DOHH2 (cell line): ENCODE measurements around the gene ZBTB38.

Source experiments
- H3F3A ChIP-seq: fragments of 200-600 bp; sonication (generic), shearing (Covaris generic); 2 replicates; pipeline ENCODE4 v1.6.0; 2016; ENCODE audit warnings: antibody characterized with exemption, mild to moderate bottlenecking; ENCODE audit not compliant: control insufficient read depth, insufficient read depth
- H3K27ac ChIP-seq: fragments of 200-600 bp; sonication (generic); 2 replicates; pipeline ENCODE4 v1.5.1; 2014; ENCODE audit warnings: low read depth, mild to moderate bottlenecking, low read length, moderate library complexity
- H3K27me3 ChIP-seq: fragments of 200-600 bp; sonication (generic); 2 replicates; pipeline ENCODE4 v1.6.1; 2014; ENCODE audit warnings: mild to moderate bottlenecking, low read length, mixed read lengths; ENCODE audit not compliant: control insufficient read depth
- H3K36me3 ChIP-seq: fragments of 200-600 bp; sonication (generic); 2 replicates; pipeline ENCODE4 v1.6.1; 2014; ENCODE audit warnings: mild to moderate bottlenecking, low read length, moderate library complexity, mixed read lengths; ENCODE audit not compliant: control insufficient read depth
- H3K4me1 ChIP-seq: fragments of 200-600 bp; sonication (generic); 2 replicates; pipeline ENCODE4 v1.6.1; 2014; ENCODE audit warnings: mild to moderate bottlenecking, low read length, mixed read lengths; ENCODE audit not compliant: control insufficient read depth
- H3K4me2 ChIP-seq: fragments of 200-600 bp; sonication (generic); 2 replicates; pipeline ENCODE4 v1.6.0; 2014; ENCODE audit warnings: mild to moderate bottlenecking, low read length, moderate library complexity
- H3K4me3 ChIP-seq: fragments of 200-600 bp; sonication (generic); 2 replicates; pipeline ENCODE4 v1.5.1; 2014; ENCODE audit warnings: mild to moderate bottlenecking, low read length, mixed read lengths
- H3K79me2 ChIP-seq: fragments of 200-600 bp; sonication (generic); 2 replicates; pipeline ENCODE4 v1.6.1; 2014; ENCODE audit warnings: mild to moderate bottlenecking, low read length, mixed read lengths; ENCODE audit not compliant: control insufficient read depth
- H3K9me2 ChIP-seq: fragments of 200-600 bp; sonication (generic); replicated peaks from 2 replicates; pipeline ENCODE4 v1.6.1; 2014; ENCODE audit warnings: mild to moderate bottlenecking, low read length, mixed read lengths; ENCODE audit not compliant: control insufficient read depth
- H3K9me3 ChIP-seq: fragments of 200-600 bp; sonication (generic); 2 replicates; pipeline ENCODE4 v1.6.1; 2014; ENCODE audit warnings: antibody characterized with exemption, low read length, mixed read lengths; ENCODE audit not compliant: control insufficient read depth, insufficient read depth
- H4K20me1 ChIP-seq: fragments of 200-600 bp; sonication (generic); 2 replicates; pipeline ENCODE4 v1.6.0; 2014; ENCODE audit warnings: low read depth, mild to moderate bottlenecking, antibody characterized with exemption, low read length, moderate library complexity; ENCODE audit not compliant: control insufficient read depth, insufficient read depth
- CTCF ChIP-seq: fragments of 200-600 bp; sonication (generic); IDR thresholded peaks from one replicate; pipeline ENCODE4 v1.5.1; 2014; ENCODE audit warnings: antibody characterized with exemption, mild to moderate bottlenecking, low read depth, low read length; ENCODE audit not compliant: poor library complexity, severe bottlenecking
- EZH2phosphoT487 ChIP-seq: fragments of 200-600 bp; sonication (generic); IDR thresholded peaks from 2 replicates; pipeline ENCODE4 v1.6.1; 2017; ENCODE audit warnings: borderline replicate concordance, mild to moderate bottlenecking, antibody characterized with exemption, low read length, moderate library complexity, mixed read lengths

The ZBTB38 gene

GRCh38 chr3:141412087-141412935 lies 44.0 kb downstream of the ZBTB38 start:
- TF ChIP-seq EZH2phosphoT487 (no peak), CTCF (no peak)
- Histone ChIP-seq H3K79me2 (no peaks in the 10 kb centered on the region), H3K27ac (no peak overlapping the region), H3F3A (no peaks in the 10 kb centered on the region), H3K4me3 (peak overlapping the region; percentile 52), H4K20me1 (no peaks in the 10 kb centered on the region), H3K9me2 (no peaks in the 10 kb centered on the region), H3K9me3 (no peaks in the 10 kb centered on the region), H3K36me3 (peaks cover 7% of the 10 kb centered on the region; the same call in 1 of the 2 replicates), H3K4me2 (peak overlapping the region; percentile 70), H3K4me1 (peaks cover 32% of the 10 kb centered on the region), H3K27me3 (no peaks in the 10 kb centered on the region)

GRCh38 chr3:141412936-141413354 lies 44.6 kb downstream of the ZBTB38 start:
- Histone ChIP-seq H3K4me3 (no peak overlapping the region), H4K20me1 (no peaks in the 10 kb centered on the region), H3K36me3 (peaks cover 7% of the 10 kb centered on the region; the same call in 1 of the 2 replicates), H3K4me1 (peaks cover 32% of the 10 kb centered on the region), H3K27me3 (no peaks in the 10 kb centered on the region), H3K9me3 (no peaks in the 10 kb centered on the region), H3F3A (no peaks in the 10 kb centered on the region), H3K79me2 (no peaks in the 10 kb centered on the region), H3K27ac (no peak overlapping the region), H3K4me2 (no peak overlapping the region), H3K9me2 (no peaks in the 10 kb centered on the region)
- TF ChIP-seq EZH2phosphoT487 (no peak), CTCF (no peak)

GRCh38 chr3:141413391-141413790 lies 45.1 kb downstream of the ZBTB38 start:
- no peak overlapping the region for H3K4me2 ChIP-seq
- no peaks in the 10 kb centered on the region for H3K27me3 ChIP-seq
- H3K27ac ChIP-seq: no peak overlapping the region
- H3F3A ChIP-seq: no peaks in the 10 kb centered on the region
- H4K20me1 ChIP-seq: no peaks in the 10 kb centered on the region
- H3K4me1 ChIP-seq: peaks cover 32% of the 10 kb centered on the region
- H3K4me3 ChIP-seq: no peak overlapping the region
- TF ChIP-seq EZH2phosphoT487: no peak
- TF ChIP-seq CTCF: no peak
- H3K36me3 ChIP-seq: peaks cover 7% of the 10 kb centered on the region; the same call in 1 of the 2 replicates
- no peaks in the 10 kb centered on the region for H3K9me3 ChIP-seq
- H3K79me2 ChIP-seq: no peaks in the 10 kb centered on the region
- no peaks in the 10 kb centered on the region for H3K9me2 ChIP-seq
